GM12878 (cell line): ENCODE results near the gene CNPPD1.

ENCODE experiments used
- CTCF ChIP-seq, 3 experiments: IDR thresholded peaks in 2 of 3; conservative IDR thresholded peaks in 1 of 3; 2 replicates each; pipeline ENCODE4 v1.5.1; 2011; ENCODE audit warnings: low read depth in 3 of 3, low read length in 3 of 3, mild to moderate bottlenecking in 3 of 3, control low read depth in 2 of 3, moderate library complexity in 2 of 3, inconsistent platforms in 1 of 3, mixed read lengths in 1 of 3; ENCODE audit not compliant: control insufficient read depth in 2 of 3, insufficient read depth in 1 of 3; ENCODE audit errors: extremely low read depth in 1 of 3
- SKIL ChIP-seq: fragments of 450-650 bp; IDR thresholded peaks from 2 replicates; pipeline ENCODE4 v1.6.1; 2017; ENCODE audit warnings: mild to moderate bottlenecking, low read depth, inconsistent platforms; ENCODE audit not compliant: poor library complexity, severe bottlenecking
- ZNF274 ChIP-seq: IDR thresholded peaks from one replicate; pipeline ENCODE4 v1.8.0; 2011; ENCODE audit not compliant: insufficient read length, insufficient read depth

- TF ChIP-seq CTCF (IDR thresholded peaks at IDR 0.05 in 2 of 3, conservative IDR thresholded peaks at IDR 0.05 in 1 of 3; ENCODE audit: control insufficient read depth in 2 of 3, extremely low read depth in 1 of 3, insufficient read depth in 1 of 3, low read depth in 3 of 3, low read length in 3 of 3): no peak
- no peak for TF ChIP-seq ZNF274
- TF ChIP-seq SKIL: no peak
Measured at GRCh38 chr2:219126555-219126954, 50.2 kb downstream of the CNPPD1 start.
